ENCODE measurements around the gene SLC16A3. TPM values are rescaled to one million over a fixed set of nuclear protein-coding genes. Genes with fewer than 3 reads are reported as not detected.

Gene SLC16A3
- total RNA-seq, 6 experiments from 2014 or later = 4.1 to 34.0 (median 7.3) TPM

DNA sequence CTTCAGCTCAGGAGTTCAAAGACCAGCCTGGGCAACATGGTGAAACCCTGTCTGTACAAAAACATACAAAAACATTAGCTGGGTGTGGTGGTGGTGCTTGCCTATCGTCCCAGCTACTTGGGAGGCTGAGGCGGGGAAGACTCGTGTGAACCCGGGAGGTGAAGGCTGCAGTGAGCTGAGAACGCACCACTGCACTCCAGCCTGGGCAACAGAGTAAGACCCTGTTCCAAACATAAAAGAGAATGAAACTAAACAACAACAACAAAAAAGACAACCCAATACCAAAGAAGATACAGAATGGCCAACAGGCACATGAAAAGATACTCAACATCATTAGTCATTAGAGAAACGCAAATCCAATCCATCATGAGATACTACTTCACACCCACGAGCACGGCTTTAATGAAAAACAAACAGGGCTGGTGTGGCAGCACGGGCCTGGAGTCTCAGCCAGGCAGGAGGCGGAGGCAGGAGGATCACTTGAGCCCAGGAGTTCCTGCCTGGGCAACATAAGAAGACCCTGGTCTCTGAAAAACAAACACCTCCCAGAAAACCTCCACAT, 7.4 kb upstream of the SLC16A3 start:
- TF ChIP-seq, protein P1, sequence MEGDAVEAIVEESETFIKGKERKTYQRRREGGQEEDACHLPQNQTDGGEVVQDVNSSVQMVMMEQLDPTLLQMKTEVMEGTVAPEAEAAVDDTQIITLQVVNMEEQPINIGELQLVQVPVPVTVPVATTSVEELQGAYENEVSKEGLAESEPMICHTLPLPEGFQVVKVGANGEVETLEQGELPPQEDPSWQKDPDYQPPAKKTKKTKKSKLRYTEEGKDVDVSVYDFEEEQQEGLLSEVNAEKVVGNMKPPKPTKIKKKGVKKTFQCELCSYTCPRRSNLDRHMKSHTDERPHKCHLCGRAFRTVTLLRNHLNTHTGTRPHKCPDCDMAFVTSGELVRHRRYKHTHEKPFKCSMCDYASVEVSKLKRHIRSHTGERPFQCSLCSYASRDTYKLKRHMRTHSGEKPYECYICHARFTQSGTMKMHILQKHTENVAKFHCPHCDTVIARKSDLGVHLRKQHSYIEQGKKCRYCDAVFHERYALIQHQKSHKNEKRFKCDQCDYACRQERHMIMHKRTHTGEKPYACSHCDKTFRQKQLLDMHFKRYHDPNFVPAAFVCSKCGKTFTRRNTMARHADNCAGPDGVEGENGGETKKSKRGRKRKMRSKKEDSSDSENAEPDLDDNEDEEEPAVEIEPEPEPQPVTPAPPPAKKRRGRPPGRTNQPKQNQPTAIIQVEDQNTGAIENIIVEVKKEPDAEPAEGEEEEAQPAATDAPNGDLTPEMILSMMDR (IDR thresholded peaks at IDR 0.05) = no peak
- no peak for TF ChIP-seq POLR2A (IDR thresholded peaks at IDR 0.05)
- intact Hi-C loops (cut with DNase I) = no loop called here
- ATAC-seq (no peak), DNase-seq (no peak)
- no peaks in the 10 kb centered on the region for H3K27me3 ChIP-seq
- peaks cover 0 to 12% (median 3%) of the 10 kb centered on the region in 4 donors for H3K4me1 ChIP-seq
- no peak overlapping the region for H3K27ac ChIP-seq
- WGBS (ENCODE audit: insufficient coverage, low coverage, low lambda C conversion rate, missing lambda C conversion rate) = 84% methylated on average over 8 of the region's 10 CpGs
- no peaks in the 10 kb centered on the region for H3K9me3 ChIP-seq
- H3K4me3 ChIP-seq = no peak overlapping the region
- H3K36me3 ChIP-seq = no peaks in the 10 kb centered on the region

DNA sequence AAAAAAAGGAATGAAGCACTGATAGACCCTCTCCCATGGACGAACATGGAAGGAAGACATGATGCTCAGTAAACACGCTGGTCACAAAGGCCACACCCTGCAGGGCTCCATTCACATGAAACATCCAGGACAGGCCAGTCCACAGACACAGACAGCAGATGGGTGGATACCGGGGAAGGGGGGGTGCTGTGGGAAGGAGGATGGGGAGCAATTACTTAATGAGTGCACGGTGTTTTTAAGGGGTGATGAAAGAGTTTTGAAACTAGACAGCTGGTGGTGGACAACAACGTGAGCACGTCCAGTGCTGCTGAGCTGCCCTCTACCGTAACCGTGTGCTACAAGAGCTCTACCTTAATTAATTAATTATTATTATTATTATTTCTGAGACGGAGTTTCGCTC, 6.0 kb upstream of the SLC16A3 start:
- Histone ChIP-seq H3K9me3 (no peaks in the 10 kb centered on the region), H3K27me3 (no peaks in the 10 kb centered on the region), H3K4me3 (no peak overlapping the region), H3K27ac (no peak overlapping the region), H3K4me1 (peaks cover 0 to 1% (median 0%) of the 10 kb centered on the region in 4 donors), H3K36me3 (no peaks in the 10 kb centered on the region)
- ATAC-seq (no peak), DNase-seq (no peak)
- TF ChIP-seq, protein P1 (IDR thresholded peaks at IDR 0.05) = no peak
- TF ChIP-seq POLR2A (IDR thresholded peaks at IDR 0.05) = no peak
- WGBS (ENCODE audit: insufficient coverage, low coverage, low lambda C conversion rate, missing lambda C conversion rate) = 74% methylated on average over 5 of the region's 10 CpGs
- intact Hi-C loops (cut with DNase I) = no loop called here

DNA sequence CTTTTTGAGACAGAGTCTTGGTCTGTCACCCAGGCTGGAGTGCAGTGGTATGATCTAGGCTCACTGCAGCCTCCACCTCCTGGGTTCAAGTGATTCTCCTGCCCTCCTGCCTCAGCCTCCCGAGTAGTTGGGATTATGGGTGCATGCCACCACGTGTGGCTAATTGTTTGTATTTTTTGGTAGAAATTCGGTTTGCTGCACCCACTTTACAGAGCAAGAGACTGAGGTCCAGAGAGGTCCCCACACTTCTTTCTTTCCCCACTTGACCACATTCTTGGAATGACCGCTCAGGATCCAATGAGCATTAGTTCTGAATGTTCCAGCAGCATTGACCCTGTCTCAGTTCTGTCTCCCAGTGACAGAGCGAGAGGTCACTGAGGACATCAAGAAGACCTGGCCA, 5.3 kb upstream of the SLC16A3 start:
- 80% methylated on average over 4 of the region's 5 CpGs for WGBS (ENCODE audit: insufficient coverage, low coverage, low lambda C conversion rate, missing lambda C conversion rate)
- H3K27ac ChIP-seq = no peak overlapping the region

DNA sequence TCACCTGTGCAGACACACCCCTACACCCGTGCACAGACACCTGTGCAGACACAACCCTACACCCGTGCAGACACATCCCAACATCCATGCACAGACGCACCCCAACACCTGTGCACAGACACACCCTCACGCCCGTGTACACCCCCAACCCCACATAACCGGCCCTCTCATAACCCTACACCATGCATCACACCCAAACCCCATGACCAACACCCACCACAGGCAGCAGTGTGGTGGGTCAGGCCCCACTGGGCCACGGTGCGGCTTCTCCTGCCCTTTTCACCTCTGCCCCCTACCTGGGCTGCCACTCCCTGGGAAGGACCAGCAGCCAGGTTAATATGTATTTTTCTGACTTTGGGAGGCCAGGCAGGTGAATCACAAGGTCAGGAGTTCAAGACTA, 4.2 kb upstream of the SLC16A3 start:
- TF ChIP-seq, protein P1 (IDR thresholded peaks at IDR 0.05) = no peak
- no peak for TF ChIP-seq POLR2A (IDR thresholded peaks at IDR 0.05)

More for the DNA sequence above, 5.3 kb upstream of the SLC16A3 start:
- ATAC-seq (no peak), DNase-seq (no peak)
- H3K4me3 ChIP-seq = no peak overlapping the region
- H3K4me1 ChIP-seq = no peaks in the 10 kb centered on the region
- H3K36me3 ChIP-seq = no peaks in the 10 kb centered on the region
- no peaks in the 10 kb centered on the region for H3K9me3 ChIP-seq
- TF ChIP-seq, protein P1 (IDR thresholded peaks at IDR 0.05) = no peak
- no peak for TF ChIP-seq POLR2A (IDR thresholded peaks at IDR 0.05)
- no peaks in the 10 kb centered on the region for H3K27me3 ChIP-seq
- intact Hi-C loops (cut with DNase I) = no loop called here

More for the DNA sequence above, 4.2 kb upstream of the SLC16A3 start:
- ATAC-seq (no peak), DNase-seq (no peak)
- 86% methylated on average over 3 of the region's 8 CpGs for WGBS (ENCODE audit: insufficient coverage, low coverage, low lambda C conversion rate, missing lambda C conversion rate)
- no peak overlapping the region for H3K27ac ChIP-seq
- no peaks in the 10 kb centered on the region for H3K9me3 ChIP-seq
- no peaks in the 10 kb centered on the region for H3K36me3 ChIP-seq
- no peaks in the 10 kb centered on the region for H3K27me3 ChIP-seq
- no peaks in the 10 kb centered on the region for H3K4me1 ChIP-seq
- intact Hi-C loops (cut with DNase I) = no loop called here
- no peak overlapping the region for H3K4me3 ChIP-seq
